ENCODE data around the gene HACD1.

Gene HACD1

DNA sequence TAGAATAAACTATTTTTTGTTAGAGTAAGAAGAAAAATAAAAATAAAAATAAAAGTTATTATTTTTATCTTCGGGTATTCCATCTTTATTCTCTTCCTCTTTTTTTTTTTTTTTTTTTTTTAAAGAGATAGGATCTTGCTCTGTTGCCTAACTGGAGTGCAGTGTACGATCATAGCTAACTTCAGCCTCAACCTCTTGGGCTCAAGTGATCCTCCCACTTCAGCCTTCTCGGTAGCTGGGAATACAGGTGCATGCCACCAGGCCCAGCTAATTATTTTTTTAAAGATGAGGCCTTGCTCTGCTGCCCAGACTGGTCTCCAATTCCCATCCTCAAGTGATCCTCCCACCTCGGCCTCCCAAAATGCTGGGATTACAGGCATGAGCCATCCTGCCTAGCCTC lies 42.2 kb upstream of the HACD1 start:
- Histone ChIP-seq H3K79me2 (ENCODE audit: control insufficient read depth, low read length) (peaks cover 58% of the 10 kb centered on the region), H3K4me3 (ENCODE audit: low read length) (no peak overlapping the region), H3K36me3 (ENCODE audit: control insufficient read depth, low read length) (peaks cover 15% of the 10 kb centered on the region), H3K27me3 (ENCODE audit: control insufficient read depth, low read length) (no peaks in the 10 kb centered on the region), H3K27ac (ENCODE audit: low read depth, low read length) (no peak overlapping the region), H3K4me2 (ENCODE audit: low read length) (no peak overlapping the region), H3K9me3 (ENCODE audit: control insufficient read depth, insufficient read depth, low read length) (no peaks in the 10 kb centered on the region), H3K4me1 (ENCODE audit: control insufficient read depth, low read length) (peaks cover 3% of the 10 kb centered on the region), H4K20me1 (ENCODE audit: control insufficient read depth, insufficient read depth, low read depth, low read length) (no peaks in the 10 kb centered on the region), H3F3A (ENCODE audit: control insufficient read depth, insufficient read depth) (no peaks in the 10 kb centered on the region), H3K9me2 (replicated peaks; ENCODE audit: control insufficient read depth, low read length) (no peaks in the 10 kb centered on the region)
- TF ChIP-seq, protein P1, sequence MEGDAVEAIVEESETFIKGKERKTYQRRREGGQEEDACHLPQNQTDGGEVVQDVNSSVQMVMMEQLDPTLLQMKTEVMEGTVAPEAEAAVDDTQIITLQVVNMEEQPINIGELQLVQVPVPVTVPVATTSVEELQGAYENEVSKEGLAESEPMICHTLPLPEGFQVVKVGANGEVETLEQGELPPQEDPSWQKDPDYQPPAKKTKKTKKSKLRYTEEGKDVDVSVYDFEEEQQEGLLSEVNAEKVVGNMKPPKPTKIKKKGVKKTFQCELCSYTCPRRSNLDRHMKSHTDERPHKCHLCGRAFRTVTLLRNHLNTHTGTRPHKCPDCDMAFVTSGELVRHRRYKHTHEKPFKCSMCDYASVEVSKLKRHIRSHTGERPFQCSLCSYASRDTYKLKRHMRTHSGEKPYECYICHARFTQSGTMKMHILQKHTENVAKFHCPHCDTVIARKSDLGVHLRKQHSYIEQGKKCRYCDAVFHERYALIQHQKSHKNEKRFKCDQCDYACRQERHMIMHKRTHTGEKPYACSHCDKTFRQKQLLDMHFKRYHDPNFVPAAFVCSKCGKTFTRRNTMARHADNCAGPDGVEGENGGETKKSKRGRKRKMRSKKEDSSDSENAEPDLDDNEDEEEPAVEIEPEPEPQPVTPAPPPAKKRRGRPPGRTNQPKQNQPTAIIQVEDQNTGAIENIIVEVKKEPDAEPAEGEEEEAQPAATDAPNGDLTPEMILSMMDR (IDR thresholded peaks at IDR 0.05; ENCODE audit: low read depth, low read length, poor library complexity, severe bottlenecking) = no peak
- no peak for TF ChIP-seq EZH2phosphoT487 (IDR thresholded peaks at IDR 0.05; ENCODE audit: borderline replicate concordance, low read length)

DNA sequence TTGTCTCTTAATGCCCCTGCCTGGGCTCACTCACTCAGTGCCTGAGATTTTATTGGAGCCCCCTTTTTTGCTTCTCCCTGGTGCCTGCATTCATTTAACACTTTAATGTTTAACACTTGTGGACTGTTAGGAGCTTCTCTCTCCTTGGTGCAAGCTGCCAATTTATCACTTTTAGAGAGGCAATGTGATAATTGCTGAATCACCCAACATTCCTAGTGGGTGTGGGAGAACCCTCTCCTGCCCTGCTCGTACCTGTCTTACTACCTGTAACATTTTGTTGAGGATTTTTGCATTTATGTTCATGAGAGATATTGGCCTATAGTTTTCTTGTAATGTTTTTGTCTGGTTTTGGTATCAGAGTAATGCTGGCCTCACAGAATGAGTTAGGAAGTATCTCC lies 39.9 kb upstream of the HACD1 start:
- H4K20me1 ChIP-seq (ENCODE audit: control insufficient read depth, insufficient read depth, low read depth, low read length) = no peaks in the 10 kb centered on the region

DNA sequence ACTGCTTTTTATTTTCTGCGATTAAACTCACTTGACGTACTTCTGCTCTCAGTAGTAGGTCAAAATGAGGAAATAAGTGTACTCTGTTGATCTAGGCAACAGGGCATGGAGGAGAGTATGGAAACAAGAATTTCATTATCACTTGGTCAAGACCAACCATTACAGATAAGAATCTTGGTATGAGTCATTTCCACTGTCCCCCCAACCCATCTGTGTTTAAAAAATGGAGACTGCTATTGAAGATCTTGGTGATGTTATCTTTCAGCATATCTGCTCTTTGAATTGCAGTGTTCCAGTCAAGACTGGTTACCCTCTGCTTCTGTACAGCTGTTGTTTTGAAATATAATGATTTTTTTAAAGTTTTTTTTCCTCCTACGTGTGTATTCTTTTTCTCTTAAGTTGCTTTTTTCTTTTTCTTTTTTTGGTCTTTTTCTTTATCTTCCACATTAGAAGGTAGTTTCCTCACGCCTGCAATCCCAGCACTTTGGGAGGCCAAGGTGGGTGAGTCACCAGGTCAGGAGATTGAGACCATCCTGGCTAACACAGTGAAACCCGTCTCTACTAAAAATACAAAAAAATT lies 38.5 kb upstream of the HACD1 start:
- peaks cover 11% of the 10 kb centered on the region for H3K36me3 ChIP-seq (ENCODE audit: control insufficient read depth, low read length)
- H3K27ac ChIP-seq (ENCODE audit: low read depth, low read length) = no peak overlapping the region
- no peak overlapping the region for H3K4me2 ChIP-seq (ENCODE audit: low read length)
- H3K9me2 ChIP-seq (replicated peaks; ENCODE audit: control insufficient read depth, low read length) = no peaks in the 10 kb centered on the region
- no peaks in the 10 kb centered on the region; the same call in 1 of the 2 replicates for H3K9me3 ChIP-seq (ENCODE audit: control insufficient read depth, insufficient read depth, low read length)
- TF ChIP-seq EZH2phosphoT487 (IDR thresholded peaks at IDR 0.05; ENCODE audit: borderline replicate concordance, low read length) = no peak
- TF ChIP-seq, protein P1 (IDR thresholded peaks at IDR 0.05; ENCODE audit: low read depth, low read length, poor library complexity, severe bottlenecking) = no peak
- no peaks in the 10 kb centered on the region for H3F3A ChIP-seq (ENCODE audit: control insufficient read depth, insufficient read depth)
- H3K27me3 ChIP-seq (ENCODE audit: control insufficient read depth, low read length) = no peaks in the 10 kb centered on the region
- no peaks in the 10 kb centered on the region for H4K20me1 ChIP-seq (ENCODE audit: control insufficient read depth, insufficient read depth, low read depth, low read length)
- H3K4me3 ChIP-seq (ENCODE audit: low read length) = no peak overlapping the region
- peaks cover 3% of the 10 kb centered on the region for H3K4me1 ChIP-seq (ENCODE audit: control insufficient read depth, low read length)
- H3K79me2 ChIP-seq (ENCODE audit: control insufficient read depth, low read length) = peaks cover 91% of the 10 kb centered on the region

More for the DNA sequence above, 39.9 kb upstream of the HACD1 start:
- no peak for TF ChIP-seq EZH2phosphoT487 (IDR thresholded peaks at IDR 0.05; ENCODE audit: borderline replicate concordance, low read length)
- TF ChIP-seq, protein P1 (IDR thresholded peaks at IDR 0.05; ENCODE audit: low read depth, low read length, poor library complexity, severe bottlenecking) = no peak
- no peaks in the 10 kb centered on the region; the same call in 1 of the 2 replicates for H3K9me3 ChIP-seq (ENCODE audit: control insufficient read depth, insufficient read depth, low read length)
- H3K27ac ChIP-seq (ENCODE audit: low read depth, low read length) = no peak overlapping the region
- peaks cover 3% of the 10 kb centered on the region for H3K4me1 ChIP-seq (ENCODE audit: control insufficient read depth, low read length)
- no peaks in the 10 kb centered on the region for H3K9me2 ChIP-seq (replicated peaks; ENCODE audit: control insufficient read depth, low read length)
- peaks cover 79% of the 10 kb centered on the region for H3K79me2 ChIP-seq (ENCODE audit: control insufficient read depth, low read length)
- no peaks in the 10 kb centered on the region for H3K27me3 ChIP-seq (ENCODE audit: control insufficient read depth, low read length)
- no peak overlapping the region for H3K4me2 ChIP-seq (ENCODE audit: low read length)
- no peak overlapping the region for H3K4me3 ChIP-seq (ENCODE audit: low read length)
- H3F3A ChIP-seq (ENCODE audit: control insufficient read depth, insufficient read depth) = no peaks in the 10 kb centered on the region
- H3K36me3 ChIP-seq (ENCODE audit: control insufficient read depth, low read length) = peaks cover 16% of the 10 kb centered on the region

Measured in DOHH2 (cell line).